VCaP (cell line): ENCODE results near the gene SEMA3A.

Experiments used
- H3K27ac ChIP-seq: fragments of 450-650 bp; 2 replicates; pipeline ENCODE4 v1.5.1; 2017
- CTCF ChIP-seq: fragments of 450-650 bp; conservative IDR thresholded peaks from 2 replicates; pipeline ENCODE4 v1.5.1; 2017; ENCODE audit warnings: mild to moderate bottlenecking, moderate library complexity

SEMA3A gene

GRCh38 chr7:83947260-83947659, 247.3 kb downstream of the SEMA3A start:
- H3K27ac ChIP-seq, result no peak overlapping the region
- peak; percentile 79 for TF ChIP-seq CTCF

- TF ChIP-seq CTCF, result no peak
- no peak overlapping the region for H3K27ac ChIP-seq
These were observed 247.8 kb downstream of the SEMA3A start for GRCh38 chr7:83946801-83947200.

GRCh38 chr7:83941300-83941699, 253.3 kb downstream of the SEMA3A start:
- no peak for TF ChIP-seq CTCF
- no peak overlapping the region for H3K27ac ChIP-seq

GRCh38 chr7:83937930-83938329, 256.7 kb downstream of the SEMA3A start:
- H3K27ac ChIP-seq, result no peak overlapping the region
- no peak for TF ChIP-seq CTCF

- H3K27ac ChIP-seq, result no peak overlapping the region
- TF ChIP-seq CTCF, result peak; percentile 99
These were observed 258.4 kb downstream of the SEMA3A start for GRCh38 chr7:83936056-83936708.

GRCh38 chr7:83934118-83934734, 260.4 kb downstream of the SEMA3A start:
- TF ChIP-seq CTCF, result peak; percentile 71
- H3K27ac ChIP-seq, result no peak overlapping the region

- TF ChIP-seq CTCF, result no peak
These were observed 262.6 kb downstream of the SEMA3A start for GRCh38 chr7:83931968-83932367.

More at GRCh38 chr7:83931968-83932367, 262.6 kb downstream of the SEMA3A start:
- H3K27ac ChIP-seq, result no peak overlapping the region
